Peyer's patch (tissue), 4 donors: ENCODE measurements around the gene LMLN. TPM values are rescaled to one million over a fixed set of nuclear protein-coding genes. Genes with fewer than 3 reads are reported as not detected.

Source experiments
- DNase-seq, 3 donors: peaks; one replicate each; pipeline ENCODE4 v3.0.0-alpha.2; 2017 to 2019
- H3K27ac ChIP-seq, 4 donors: fragments of 200-600 bp; sonication (generic); one replicate each; pipeline ENCODE4 v1.5.1; 2016 to 2019
- H3K27me3 ChIP-seq, 2 donors: fragments of 200-600 bp; sonication (generic); one replicate each; pipeline ENCODE4 v1.5.1; 2019
- H3K36me3 ChIP-seq, 3 donors: fragments of 200-600 bp; sonication (generic); one replicate each; pipeline ENCODE4 v1.5.1; 2016 to 2019
- H3K4me1 ChIP-seq, 4 donors: fragments of 200-600 bp; sonication (generic); one replicate each; pipeline ENCODE4 v1.5.1; 2016 to 2019
- H3K4me3 ChIP-seq, 4 donors: fragments of 200-600 bp; sonication (generic); 1 replicate in 3 of 4; 2 replicates in 1 of 4; pipeline ENCODE4 v1.5.1; 2016 to 2019; ENCODE audit warnings: mild to moderate bottlenecking in 1 of 4
- H3K9me3 ChIP-seq, 4 donors: fragments of 200-600 bp; sonication (generic); one replicate each; pipeline ENCODE4 v1.5.1; 2016 to 2019; ENCODE audit warnings: mild to moderate bottlenecking in 1 of 4
- POLR2A ChIP-seq, 2 donors: fragments of 450-650 bp; IDR thresholded peaks; one replicate each; pipeline ENCODE4 v1.5.1; 2017; ENCODE audit warnings: antibody characterized with exemption in 2 of 2, mild to moderate bottlenecking in 2 of 2, moderate library complexity in 2 of 2
- total RNA-seq, 4 donors: library from RNA; depleted of rRNA; stranded (reverse); fragments of >200 nt; gene quantifications; one replicate each; pipeline ENCODE4 v1.1.0, GENCODE V29; 2016
- TF ChIP-seq, protein P1 (sequence below), 6 experiments: fragments of 450-650 bp in 4 of 6; fragments of 200-600 bp in 2 of 6; sonication (generic) in 1 of 6; IDR thresholded peaks; one replicate each; pipeline ENCODE4 v1.5.1; 2017 to 2019; ENCODE audit warnings: antibody characterized with exemption in 6 of 6, mild to moderate bottlenecking in 3 of 6, moderate library complexity in 1 of 6

The LMLN gene
- total RNA-seq, 4 donors from 2014 or later: 0.83 to 6.2 (median 4.2) TPM

DNA sequence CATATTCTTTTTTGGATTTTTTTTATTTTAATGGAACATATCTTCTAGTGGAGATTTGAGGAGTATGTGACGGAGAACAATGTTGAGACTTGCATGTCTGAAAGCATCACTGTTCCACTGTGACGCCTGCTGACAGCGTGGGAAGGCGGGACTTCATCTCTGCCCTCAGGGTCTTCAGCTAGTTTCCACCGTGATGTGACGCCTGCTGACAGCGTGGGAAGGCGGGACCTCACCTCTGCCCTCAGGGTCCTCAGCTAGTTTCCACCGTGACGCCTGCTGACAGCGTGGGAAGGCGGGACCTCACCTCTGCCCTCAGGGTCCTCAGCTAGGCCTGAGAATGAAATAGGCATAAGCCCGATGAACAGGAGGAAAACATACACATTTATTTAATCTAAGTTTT lies 70.7 kb downstream of the LMLN start:
- DNase-seq: no peak
- H3K4me1 ChIP-seq: no peaks in the 10 kb centered on the region
- TF ChIP-seq, protein P1, sequence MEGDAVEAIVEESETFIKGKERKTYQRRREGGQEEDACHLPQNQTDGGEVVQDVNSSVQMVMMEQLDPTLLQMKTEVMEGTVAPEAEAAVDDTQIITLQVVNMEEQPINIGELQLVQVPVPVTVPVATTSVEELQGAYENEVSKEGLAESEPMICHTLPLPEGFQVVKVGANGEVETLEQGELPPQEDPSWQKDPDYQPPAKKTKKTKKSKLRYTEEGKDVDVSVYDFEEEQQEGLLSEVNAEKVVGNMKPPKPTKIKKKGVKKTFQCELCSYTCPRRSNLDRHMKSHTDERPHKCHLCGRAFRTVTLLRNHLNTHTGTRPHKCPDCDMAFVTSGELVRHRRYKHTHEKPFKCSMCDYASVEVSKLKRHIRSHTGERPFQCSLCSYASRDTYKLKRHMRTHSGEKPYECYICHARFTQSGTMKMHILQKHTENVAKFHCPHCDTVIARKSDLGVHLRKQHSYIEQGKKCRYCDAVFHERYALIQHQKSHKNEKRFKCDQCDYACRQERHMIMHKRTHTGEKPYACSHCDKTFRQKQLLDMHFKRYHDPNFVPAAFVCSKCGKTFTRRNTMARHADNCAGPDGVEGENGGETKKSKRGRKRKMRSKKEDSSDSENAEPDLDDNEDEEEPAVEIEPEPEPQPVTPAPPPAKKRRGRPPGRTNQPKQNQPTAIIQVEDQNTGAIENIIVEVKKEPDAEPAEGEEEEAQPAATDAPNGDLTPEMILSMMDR (IDR thresholded peaks at IDR 0.05): no peak
- no peak for TF ChIP-seq POLR2A (IDR thresholded peaks at IDR 0.05)
- no peak overlapping the region for H3K4me3 ChIP-seq
- no peaks in the 10 kb centered on the region for H3K9me3 ChIP-seq
- H3K27ac ChIP-seq: no peak overlapping the region
- no peaks in the 10 kb centered on the region for H3K36me3 ChIP-seq
- H3K27me3 ChIP-seq: no peaks in the 10 kb centered on the region

DNA sequence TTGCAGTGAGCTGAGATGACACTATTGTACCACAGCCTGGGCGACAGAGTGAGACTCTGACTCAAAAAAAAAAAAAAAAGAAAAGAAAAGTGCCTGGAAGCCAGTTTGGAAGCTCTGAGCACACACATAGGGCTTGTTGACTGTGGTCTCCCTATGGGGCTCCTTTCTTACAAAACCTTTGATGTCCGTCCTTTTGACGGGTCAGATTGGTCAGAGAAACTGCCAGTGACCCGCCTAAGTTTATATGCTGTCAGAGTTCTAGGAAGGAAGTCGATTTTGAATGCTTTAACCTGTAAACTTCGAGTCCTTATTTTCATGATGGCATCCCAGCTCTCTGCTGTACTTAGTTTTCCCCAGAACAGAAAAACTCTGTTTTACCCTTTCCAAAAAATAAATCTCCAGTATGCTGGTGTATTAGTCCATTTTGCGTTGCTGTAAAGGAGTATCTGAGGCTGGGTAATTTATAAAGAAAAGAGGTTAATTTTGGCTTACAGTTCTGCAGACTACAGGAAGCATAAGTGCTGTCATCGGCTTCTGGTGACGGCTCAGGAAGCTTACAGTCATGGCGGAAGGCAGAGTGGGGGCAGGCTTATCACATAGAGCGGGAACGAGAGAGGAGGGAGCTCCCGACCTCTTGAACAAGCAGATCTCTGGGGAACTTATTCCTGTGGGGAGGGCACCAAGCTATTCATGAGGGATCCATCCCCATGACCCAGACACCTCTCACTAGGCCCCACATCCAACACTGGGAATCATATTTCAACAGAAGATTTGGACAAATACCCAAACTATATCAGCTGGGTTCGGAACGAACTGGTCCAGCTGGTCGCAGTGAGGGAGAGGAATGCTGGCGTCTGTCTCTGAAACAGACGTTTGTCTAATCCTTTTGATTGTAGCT lies 72.3 kb downstream of the LMLN start:
- DNase-seq: no peak
- Histone ChIP-seq H3K27ac (no peak overlapping the region), H3K4me1 (no peaks in the 10 kb centered on the region), H3K9me3 (no peaks in the 10 kb centered on the region), H3K36me3 (no peaks in the 10 kb centered on the region), H3K27me3 (no peaks in the 10 kb centered on the region), H3K4me3 (no peak overlapping the region)
- TF ChIP-seq POLR2A (IDR thresholded peaks at IDR 0.05): no peak
- TF ChIP-seq, protein P1 (IDR thresholded peaks at IDR 0.05): no peak

DNA sequence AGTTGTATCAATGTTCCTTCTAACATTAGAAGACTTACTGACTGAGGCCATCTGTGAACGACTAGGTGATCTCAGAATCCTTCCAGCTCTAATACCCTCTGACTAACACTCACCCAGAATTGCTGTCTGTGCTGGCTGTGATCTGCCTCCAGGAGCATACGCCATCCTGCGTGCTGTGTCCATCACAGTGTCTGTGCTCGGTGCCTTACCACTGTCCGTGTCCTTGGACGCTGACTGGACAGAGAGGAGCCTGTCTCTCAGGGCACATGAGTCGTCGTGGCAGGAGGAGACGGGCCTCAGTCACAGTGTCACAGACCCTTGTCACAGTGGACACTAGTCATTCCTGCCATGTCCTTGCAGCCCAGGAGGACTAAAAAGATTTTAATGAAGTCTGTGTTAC lies 83.1 kb downstream of the LMLN start:
- DNase-seq: no peak
- no peak overlapping the region for H3K27ac ChIP-seq
- H3K27me3 ChIP-seq: no peaks in the 10 kb centered on the region
- no peaks in the 10 kb centered on the region for H3K4me1 ChIP-seq
- H3K9me3 ChIP-seq: no peaks in the 10 kb centered on the region
- H3K36me3 ChIP-seq: peaks cover 0 to 7% (median 0%) of the 10 kb centered on the region in 3 donors
- no peak for TF ChIP-seq POLR2A (IDR thresholded peaks at IDR 0.05)
- TF ChIP-seq, protein P1 (IDR thresholded peaks at IDR 0.05): no peak
- no peak overlapping the region for H3K4me3 ChIP-seq

DNA sequence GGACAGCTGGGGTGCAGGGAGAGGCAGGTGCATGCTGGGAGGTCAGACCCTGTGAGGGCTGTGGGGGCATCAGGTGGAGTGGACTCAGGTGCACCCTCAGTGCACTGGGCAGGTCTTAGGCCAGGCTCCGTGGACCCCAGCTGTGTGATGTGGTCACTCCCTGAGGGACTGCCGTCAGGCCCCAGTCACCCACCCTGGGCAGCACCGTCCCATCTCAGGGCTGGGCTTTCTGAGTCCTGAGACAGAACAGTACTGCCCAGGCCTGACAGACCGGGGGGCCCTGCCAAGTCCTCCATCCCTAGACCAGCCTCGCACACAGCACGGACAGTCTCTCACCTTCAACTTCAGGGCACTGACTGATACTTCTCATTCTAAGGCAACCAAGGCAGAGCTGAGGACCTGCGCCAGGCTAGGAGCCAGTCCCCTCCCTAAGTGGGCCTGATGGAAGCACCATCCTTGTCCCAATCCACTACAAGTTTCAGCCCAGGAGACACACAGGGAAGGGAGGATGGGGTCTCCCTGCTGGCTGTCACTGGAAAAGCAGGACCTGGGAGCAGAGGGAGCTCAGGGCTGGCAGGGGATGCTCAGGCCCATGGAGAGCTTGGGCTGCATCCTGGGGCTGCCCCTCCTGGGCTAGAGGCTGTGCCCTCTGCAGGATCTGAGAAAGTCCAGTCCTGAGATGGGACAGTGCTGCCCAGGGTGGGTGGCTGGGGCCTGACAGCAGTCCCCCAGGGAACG lies 86.3 kb downstream of the LMLN start:
- H3K27me3 ChIP-seq: no peaks in the 10 kb centered on the region
- H3K4me3 ChIP-seq: no peak overlapping the region
- no peaks in the 10 kb centered on the region for H3K9me3 ChIP-seq
- H3K36me3 ChIP-seq: no peaks in the 10 kb centered on the region
- TF ChIP-seq POLR2A (IDR thresholded peaks at IDR 0.05): no peak
- TF ChIP-seq, protein P1 (IDR thresholded peaks at IDR 0.05): no peak
- H3K4me1 ChIP-seq: no peaks in the 10 kb centered on the region
- DNase-seq: no peak
- H3K27ac ChIP-seq: no peak overlapping the region

DNA sequence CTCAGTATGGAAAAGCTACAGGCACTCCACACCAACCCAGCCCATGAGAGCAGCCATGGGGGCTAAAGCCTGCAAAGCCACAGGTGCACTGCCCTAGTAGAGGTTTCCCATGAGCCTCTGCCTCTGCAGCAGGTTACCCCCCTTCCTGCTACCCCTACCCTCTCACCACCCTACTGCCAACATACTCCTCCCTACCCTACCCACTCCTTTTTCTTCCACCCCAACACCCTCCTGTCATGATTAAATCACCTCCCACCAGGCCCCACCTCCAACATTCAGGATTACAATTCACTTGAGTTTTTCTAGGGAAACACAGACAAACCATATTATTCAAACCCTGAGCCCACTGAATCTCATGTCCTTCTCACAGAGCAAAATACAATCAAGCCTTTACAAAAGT lies 88.4 kb downstream of the LMLN start:
- H3K27ac ChIP-seq: no peak overlapping the region
- TF ChIP-seq POLR2A (IDR thresholded peaks at IDR 0.05): no peak
- TF ChIP-seq, protein P1 (IDR thresholded peaks at IDR 0.05): no peak
- no peaks in the 10 kb centered on the region for H3K9me3 ChIP-seq
- no peak for DNase-seq
- H3K36me3 ChIP-seq: no peaks in the 10 kb centered on the region
- no peak overlapping the region for H3K4me3 ChIP-seq
- H3K27me3 ChIP-seq: no peaks in the 10 kb centered on the region
- no peaks in the 10 kb centered on the region for H3K4me1 ChIP-seq
